DMS 273 (cell line): ENCODE measurements around the gene PPT2.

Source experiments
- DNase-seq: peaks from one replicate; lab custom pipeline; 2025; ENCODE audit not compliant: unreplicated experiment; lab: John Stamatoyannopoulos, UW

Gene PPT2

GRCh38 chr6:32153564-32154513 is at the start of gene PPT2:
Gene PPT2 (plus strand): TSS chr6:32154141. CDS start chr6:32154595, 454 bp downstream.
- peak; percentile 96 for DNase-seq

GRCh38 chr6:32105433-32105832 is 48.5 kb upstream of the PPT2 start:
- DNase-seq = no peak

- DNase-seq = no peak
Observed at GRCh38 chr6:32107406-32107805, 46.5 kb upstream of the PPT2 start.

GRCh38 chr6:32108094-32108627 is 45.8 kb upstream of the PPT2 start:
- DNase-seq = no peak

- DNase-seq = no peak
Observed at GRCh38 chr6:32108727-32109113, 45.2 kb upstream of the PPT2 start.

- no peak for DNase-seq
Observed at GRCh38 chr6:32109114-32109764, 44.7 kb upstream of the PPT2 start, which contains the start of gene TNXB. Gene TNXB (minus strand): TSS chr6:32109338. CDS start chr6:32098198, 11,140 bp downstream.

GRCh38 chr6:32109765-32110160 is 44.2 kb upstream of the PPT2 start:
- no peak for DNase-seq

- no peak for DNase-seq
Observed at GRCh38 chr6:32110632-32111031, 43.3 kb upstream of the PPT2 start.

- DNase-seq = no peak
Observed at GRCh38 chr6:32111424-32112066, 42.4 kb upstream of the PPT2 start.

- DNase-seq = no peak
Observed at GRCh38 chr6:32112431-32112980, 41.4 kb upstream of the PPT2 start.

GRCh38 chr6:32113386-32114352 is 40.3 kb upstream of the PPT2 start:
- peak; percentile 54 for DNase-seq

GRCh38 chr6:32114796-32115195 is 39.1 kb upstream of the PPT2 start:
- no peak for DNase-seq

GRCh38 chr6:32115623-32116022 is 38.3 kb upstream of the PPT2 start:
- DNase-seq = no peak

GRCh38 chr6:32116674-32117073 is 37.3 kb upstream of the PPT2 start:
- DNase-seq = peak; percentile 56

GRCh38 chr6:32117461-32117860 is 36.5 kb upstream of the PPT2 start:
- no peak for DNase-seq

- DNase-seq = peak; percentile 91
Observed at GRCh38 chr6:32118782-32119628, 34.9 kb upstream of the PPT2 start.

GRCh38 chr6:32120573-32121059 is 33.3 kb upstream of the PPT2 start:
- no peak for DNase-seq

- no peak for DNase-seq
Observed at GRCh38 chr6:32123681-32124080, 30.3 kb upstream of the PPT2 start.

GRCh38 chr6:32126880-32127279 is 27.1 kb upstream of the PPT2 start:
- no peak for DNase-seq
